ENCODE results near the gene AGBL1.
"Not testable (repeated sequence)": the region's sequence is repeated elsewhere in the genome, so short reads cannot be mapped to it uniquely, and the experiment has no call there.

AGBL1 gene

GRCh38 chr15:86432861-86433260, 353.2 kb downstream of the AGBL1 start:
- no peak for TF ChIP-seq CTCF (IDR thresholded peaks at IDR 0.05; ENCODE audit: insufficient read depth, low read length, poor library complexity, severe bottlenecking)
- no peak for DNase-seq (ENCODE audit: extremely low read depth, insufficient read length)
- no peaks in the 10 kb centered on the region for H3K36me3 ChIP-seq (ENCODE audit: control insufficient read depth, insufficient read depth, low read length)
- H3K4me3 ChIP-seq (replicated peaks; ENCODE audit: low read depth, low read length) = no peak overlapping the region
- H3K27me3 ChIP-seq (replicated peaks; ENCODE audit: control insufficient read depth, insufficient read depth, low read length) = no peaks in the 10 kb centered on the region

DNA sequence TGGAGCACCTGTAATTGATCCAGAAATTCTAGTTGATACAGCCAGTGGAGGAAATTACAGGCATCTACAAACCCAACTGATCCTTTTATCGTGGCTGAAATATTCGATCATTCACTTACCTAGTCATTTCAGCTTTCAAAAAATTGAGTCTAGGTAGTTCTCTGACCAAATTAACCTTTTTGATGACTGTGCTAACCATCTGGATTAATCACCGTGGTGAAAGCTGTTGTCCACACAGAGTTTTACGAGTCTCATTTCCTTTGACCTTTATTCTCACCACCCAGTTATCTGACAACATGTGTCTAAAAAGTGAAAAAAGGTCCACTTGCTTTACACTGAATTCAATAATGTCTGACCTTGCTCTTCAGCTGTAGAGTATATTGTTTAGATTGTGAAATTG, 354.3 kb downstream of the AGBL1 start:
- no peaks in the 10 kb centered on the region for H3K27me3 ChIP-seq (replicated peaks; ENCODE audit: control insufficient read depth, insufficient read depth, low read length)
- H3K36me3 ChIP-seq (ENCODE audit: control insufficient read depth, insufficient read depth, low read length) = no peaks in the 10 kb centered on the region
- H3K4me3 ChIP-seq (replicated peaks; ENCODE audit: low read depth, low read length) = no peak overlapping the region
- DNase-seq (ENCODE audit: extremely low read depth, insufficient read length) = no peak
- no peak for TF ChIP-seq CTCF (IDR thresholded peaks at IDR 0.05; ENCODE audit: insufficient read depth, low read length, poor library complexity, severe bottlenecking)

- H3K27me3 ChIP-seq (replicated peaks; ENCODE audit: control insufficient read depth, insufficient read depth, low read length) = no peaks in the 10 kb centered on the region
- no peak overlapping the region for H3K4me3 ChIP-seq (replicated peaks; ENCODE audit: low read depth, low read length)
- no peaks in the 10 kb centered on the region for H3K36me3 ChIP-seq (ENCODE audit: control insufficient read depth, insufficient read depth, low read length)
- no peak for DNase-seq (ENCODE audit: extremely low read depth, insufficient read length)
- TF ChIP-seq CTCF (IDR thresholded peaks at IDR 0.05; ENCODE audit: insufficient read depth, low read length, poor library complexity, severe bottlenecking) = no peak
Observed at GRCh38 chr15:86439614-86440013, 359.9 kb downstream of the AGBL1 start.

- no peak for DNase-seq (ENCODE audit: extremely low read depth, insufficient read length)
- no peak overlapping the region for H3K4me3 ChIP-seq (replicated peaks; ENCODE audit: low read depth, low read length)
- H3K27me3 ChIP-seq (replicated peaks; ENCODE audit: control insufficient read depth, insufficient read depth, low read length) = no peaks in the 10 kb centered on the region
- no peak for TF ChIP-seq CTCF (IDR thresholded peaks at IDR 0.05; ENCODE audit: insufficient read depth, low read length, poor library complexity, severe bottlenecking)
- no peaks in the 10 kb centered on the region for H3K36me3 ChIP-seq (ENCODE audit: control insufficient read depth, insufficient read depth, low read length)
Observed at GRCh38 chr15:86444527-86444926, 364.9 kb downstream of the AGBL1 start.

GRCh38 chr15:86445579-86446252, 366.0 kb downstream of the AGBL1 start:
- TF ChIP-seq CTCF (IDR thresholded peaks at IDR 0.05; ENCODE audit: insufficient read depth, low read length, poor library complexity, severe bottlenecking) = no peak
- Histone ChIP-seq H3K27me3 (replicated peaks; ENCODE audit: control insufficient read depth, insufficient read depth, low read length) (no peaks in the 10 kb centered on the region), H3K4me3 (replicated peaks; ENCODE audit: low read depth, low read length) (no peak overlapping the region), H3K36me3 (ENCODE audit: control insufficient read depth, insufficient read depth, low read length) (no peaks in the 10 kb centered on the region)
- no peak for DNase-seq (ENCODE audit: extremely low read depth, insufficient read length)

GRCh38 chr15:86446253-86446640, 366.6 kb downstream of the AGBL1 start:
- Histone ChIP-seq H3K36me3 (ENCODE audit: control insufficient read depth, insufficient read depth, low read length) (no peaks in the 10 kb centered on the region), H3K27me3 (replicated peaks; ENCODE audit: control insufficient read depth, insufficient read depth, low read length) (no peaks in the 10 kb centered on the region), H3K4me3 (replicated peaks; ENCODE audit: low read depth, low read length) (no peak overlapping the region)
- no peak for DNase-seq (ENCODE audit: extremely low read depth, insufficient read length)
- TF ChIP-seq CTCF (IDR thresholded peaks at IDR 0.05; ENCODE audit: insufficient read depth, low read length, poor library complexity, severe bottlenecking) = no peak

DNA sequence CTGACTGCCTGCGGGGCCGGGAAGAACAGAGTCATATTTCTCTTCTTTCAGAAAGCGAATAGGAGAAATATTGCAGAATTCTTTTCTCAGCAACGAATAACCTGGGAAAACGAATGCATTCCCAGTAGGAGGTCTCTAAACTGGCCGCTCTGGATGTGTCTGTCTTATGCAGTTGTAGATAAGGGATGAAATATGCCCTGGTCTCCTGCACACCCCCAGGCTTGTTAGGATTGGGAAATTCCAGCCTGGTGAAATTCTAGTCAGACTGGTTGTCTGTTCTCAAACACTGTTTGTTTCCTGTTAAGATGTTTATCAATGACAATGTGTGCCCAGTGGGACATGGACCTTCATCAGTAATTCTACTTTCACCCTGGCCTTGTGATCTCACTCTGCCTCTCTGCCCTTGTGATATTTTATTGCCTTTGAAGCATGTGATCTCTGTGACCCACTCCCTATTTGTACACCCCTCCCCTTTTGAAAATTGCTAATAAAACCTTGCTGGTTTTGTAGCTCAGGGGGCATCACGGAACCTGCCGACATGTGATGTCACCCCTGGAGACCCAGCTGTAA, 385.9 kb downstream of the AGBL1 start:
- DNase-seq (ENCODE audit: extremely low read depth, insufficient read length); H3K27me3 ChIP-seq (replicated peaks; ENCODE audit: control insufficient read depth, insufficient read depth, low read length); H3K36me3 ChIP-seq (ENCODE audit: control insufficient read depth, insufficient read depth, low read length); H3K4me3 ChIP-seq (replicated peaks; ENCODE audit: low read depth, low read length): not testable (repeated sequence)
